ENCODE results near the gene C5AR1.

DNA sequence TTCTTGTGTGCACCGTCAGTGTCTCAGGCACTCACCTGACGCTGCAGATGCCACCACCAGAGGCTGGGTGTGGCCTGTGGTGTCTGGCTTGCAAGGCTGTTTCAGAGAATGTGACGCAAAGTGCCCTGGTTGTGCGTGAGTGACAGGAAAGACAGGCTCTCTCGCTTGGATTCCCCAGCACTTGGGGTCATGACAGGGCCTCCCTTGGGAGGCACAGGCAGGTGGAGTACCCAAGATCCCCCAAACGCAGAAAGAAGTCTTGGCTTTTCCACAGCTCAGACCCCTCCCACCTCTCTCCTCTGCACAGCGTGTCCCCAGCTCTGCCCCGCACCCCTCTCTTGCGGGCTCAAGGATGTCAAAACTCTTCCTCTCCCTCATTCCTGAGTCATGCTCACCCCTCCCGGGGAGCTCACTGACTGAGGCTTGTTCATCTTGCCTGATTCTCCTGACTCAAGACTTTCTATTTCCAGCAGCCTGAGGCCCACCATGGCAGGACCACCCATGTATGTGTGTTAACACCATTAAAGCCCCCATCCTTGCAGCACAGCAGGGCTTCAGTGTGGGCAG is 60.5 kb downstream of the C5AR1 start:
- TF ChIP-seq, protein P1, sequence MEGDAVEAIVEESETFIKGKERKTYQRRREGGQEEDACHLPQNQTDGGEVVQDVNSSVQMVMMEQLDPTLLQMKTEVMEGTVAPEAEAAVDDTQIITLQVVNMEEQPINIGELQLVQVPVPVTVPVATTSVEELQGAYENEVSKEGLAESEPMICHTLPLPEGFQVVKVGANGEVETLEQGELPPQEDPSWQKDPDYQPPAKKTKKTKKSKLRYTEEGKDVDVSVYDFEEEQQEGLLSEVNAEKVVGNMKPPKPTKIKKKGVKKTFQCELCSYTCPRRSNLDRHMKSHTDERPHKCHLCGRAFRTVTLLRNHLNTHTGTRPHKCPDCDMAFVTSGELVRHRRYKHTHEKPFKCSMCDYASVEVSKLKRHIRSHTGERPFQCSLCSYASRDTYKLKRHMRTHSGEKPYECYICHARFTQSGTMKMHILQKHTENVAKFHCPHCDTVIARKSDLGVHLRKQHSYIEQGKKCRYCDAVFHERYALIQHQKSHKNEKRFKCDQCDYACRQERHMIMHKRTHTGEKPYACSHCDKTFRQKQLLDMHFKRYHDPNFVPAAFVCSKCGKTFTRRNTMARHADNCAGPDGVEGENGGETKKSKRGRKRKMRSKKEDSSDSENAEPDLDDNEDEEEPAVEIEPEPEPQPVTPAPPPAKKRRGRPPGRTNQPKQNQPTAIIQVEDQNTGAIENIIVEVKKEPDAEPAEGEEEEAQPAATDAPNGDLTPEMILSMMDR (IDR thresholded peaks at IDR 0.05): no peak
- TF ChIP-seq POLR2A (IDR thresholded peaks at IDR 0.05): no peak

All from thyroid gland (tissue), 4 donors.